Measurements from ENCODE around the gene TPRA1. TPM values are rescaled to one million over a fixed set of nuclear protein-coding genes. Genes with fewer than 3 reads are reported as not detected.
"Not testable (repeated sequence)": the region's sequence is repeated elsewhere in the genome, so short reads cannot be mapped to it uniquely, and the experiment has no call there.

The TPRA1 gene
- total RNA-seq, 1 experiment from 2014 or later, result 55.1 TPM

DNA sequence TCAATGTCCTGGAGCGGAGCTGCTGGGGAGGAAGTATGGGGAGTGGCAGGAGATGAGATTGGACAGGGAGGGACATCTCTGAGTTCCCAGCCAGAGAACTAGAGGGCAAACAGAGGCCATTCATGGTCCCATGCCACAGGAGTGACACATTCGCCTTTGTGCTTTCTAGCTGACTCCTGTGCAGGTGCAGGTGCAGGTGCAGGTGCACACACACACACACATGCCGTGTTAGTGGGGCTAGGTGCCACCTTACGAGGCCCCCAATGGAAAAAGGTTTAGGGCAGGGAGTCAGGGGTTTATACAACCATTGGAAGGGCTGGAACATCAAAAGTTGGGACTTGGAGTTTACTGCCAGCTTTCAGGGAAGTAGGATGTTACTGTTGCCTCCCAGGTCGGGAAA lies 52.0 kb downstream of the TPRA1 start:
- DNase-seq (ENCODE audit: low read depth), result no peak

GRCh38 chr3:127536830-127537812 lies 53.4 kb downstream of the TPRA1 start:
- no peak for DNase-seq (ENCODE audit: low read depth)

DNA sequence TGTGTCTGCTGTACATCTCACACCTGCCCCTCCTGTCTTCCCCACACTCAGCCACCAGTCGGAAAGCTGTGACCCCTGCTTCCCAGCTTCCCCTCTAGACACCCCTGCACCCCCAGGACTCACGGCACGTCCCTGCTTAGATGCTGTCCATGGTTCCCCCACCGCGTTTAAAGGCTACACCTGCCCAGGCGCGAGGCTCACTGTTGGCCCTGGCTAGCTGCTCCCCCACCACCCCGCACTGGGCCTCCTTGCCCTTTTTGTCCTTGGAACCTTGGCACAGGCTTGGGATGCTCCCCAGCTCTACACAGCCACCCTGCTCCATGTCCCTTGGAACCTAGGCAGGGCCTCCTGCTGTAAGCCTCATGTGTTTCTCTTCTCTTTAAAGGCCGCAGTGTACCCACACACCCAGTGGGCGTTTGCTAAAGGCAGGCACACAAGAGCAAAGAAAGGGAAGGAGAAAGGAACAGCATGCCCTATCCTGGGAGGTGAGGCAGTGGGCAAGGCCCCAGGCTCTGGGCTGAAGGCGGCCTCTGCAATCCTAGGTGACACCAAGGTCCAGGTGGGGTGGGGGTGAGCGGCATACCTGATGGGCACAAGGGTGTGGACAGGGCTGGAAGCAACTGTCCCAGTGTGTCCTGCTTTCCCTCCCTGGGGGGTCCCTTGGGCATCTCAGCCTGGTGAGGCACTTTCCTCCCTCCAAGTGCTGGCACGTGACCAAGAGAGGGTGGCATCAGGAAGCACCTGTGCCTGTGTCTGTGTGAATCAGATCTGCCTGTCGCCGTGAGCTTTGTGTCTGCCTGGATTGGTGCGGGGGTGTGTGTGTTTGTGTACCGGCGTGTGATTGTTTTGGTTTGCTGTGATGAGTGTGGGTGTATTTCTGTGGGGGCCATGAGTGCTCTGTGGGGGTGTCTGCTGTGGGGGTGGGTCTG lies 54.4 kb downstream of the TPRA1 start:
- DNase-seq (ENCODE audit: low read depth), result no peak

- DNase-seq (ENCODE audit: low read depth), result no peak
Observed at GRCh38 chr3:127535106-127535785, 55.3 kb downstream of the TPRA1 start.

- no peak for DNase-seq (ENCODE audit: low read depth)
Observed at GRCh38 chr3:127534564-127534963, 56.0 kb downstream of the TPRA1 start.

GRCh38 chr3:127534161-127534451 lies 56.4 kb downstream of the TPRA1 start:
- no peak for DNase-seq (ENCODE audit: low read depth)

GRCh38 chr3:127532561-127533203 lies 57.9 kb downstream of the TPRA1 start:
- DNase-seq (ENCODE audit: low read depth), result no peak

GRCh38 chr3:127531821-127532220 lies 58.7 kb downstream of the TPRA1 start:
- DNase-seq (ENCODE audit: low read depth), result no peak

DNA sequence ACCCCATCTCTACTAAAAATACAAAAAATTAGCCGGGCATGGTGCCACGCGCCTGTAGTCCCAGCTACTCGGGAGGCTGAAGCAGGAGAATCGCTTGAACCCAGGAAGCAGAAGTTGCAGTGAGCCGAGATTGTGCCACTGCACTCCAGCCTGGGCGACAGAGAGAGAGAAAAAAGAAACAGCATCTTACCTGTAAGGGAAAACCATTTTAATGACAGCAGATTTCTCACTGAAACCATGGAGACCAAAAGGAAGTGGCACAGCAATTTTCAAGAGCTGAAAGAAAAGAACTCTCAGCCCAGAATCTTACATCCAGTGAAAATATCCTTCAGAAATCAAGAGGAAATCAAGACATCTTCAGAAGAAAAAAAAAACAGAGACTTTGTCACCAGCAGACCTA lies 59.7 kb downstream of the TPRA1 start:
- not testable (repeated sequence) for DNase-seq (ENCODE audit: low read depth)

- no peak for DNase-seq (ENCODE audit: low read depth)
Observed at GRCh38 chr3:127529346-127530188, 61.0 kb downstream of the TPRA1 start.

GRCh38 chr3:127525373-127525772 lies 65.2 kb downstream of the TPRA1 start:
- peak; percentile 44 for DNase-seq (ENCODE audit: low read depth)

DNA sequence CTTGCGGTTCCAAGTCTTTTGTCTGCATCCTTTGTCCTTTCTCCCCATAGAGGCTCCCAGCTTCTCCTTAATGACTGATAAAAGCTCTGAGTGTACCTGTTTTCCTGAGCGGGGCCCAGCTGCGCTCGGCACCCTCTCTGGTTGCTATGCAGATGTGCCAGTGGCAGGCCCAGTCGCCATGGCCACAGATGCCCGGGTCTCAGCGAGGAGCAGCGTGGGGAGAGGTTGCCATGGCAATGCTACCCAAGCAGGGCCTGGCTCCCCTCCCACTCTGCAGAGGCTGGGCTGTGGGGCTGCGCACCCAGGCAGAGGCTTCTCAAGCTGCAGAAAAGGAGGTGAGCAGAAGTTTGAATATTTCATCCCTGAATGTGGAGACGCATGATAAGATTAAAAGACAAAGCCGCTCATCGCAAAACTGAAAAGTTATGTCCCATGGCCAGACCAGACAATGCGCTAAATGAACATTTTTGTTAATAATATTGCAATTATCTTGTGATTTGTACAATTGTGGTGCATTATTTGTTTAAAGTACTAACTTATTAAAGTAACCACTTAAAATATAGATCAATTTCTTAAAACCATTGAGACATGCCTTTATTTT lies 66.1 kb downstream of the TPRA1 start:
- DNase-seq (ENCODE audit: low read depth), result no peak

Other genes with a start within 250 kb of the TPRA1 start
- gene MCM2, start 7.7 kb upstream of the TPRA1 start, total RNA-seq (2014; rRNA removed), result 127 and 128 TPM in 2 replicates
- gene PODXL2, start 38.5 kb upstream of the TPRA1 start, total RNA-seq (2014; rRNA removed), result 4.3 and 6.1 TPM in 2 replicates
- 4.0 and 5.2 TPM in 2 replicates for gene ABTB1, start 82.2 kb upstream of the TPRA1 start, total RNA-seq (2014; rRNA removed)
- 197 and 206 TPM in 2 replicates for gene MGLL, start 231.8 kb upstream of the TPRA1 start, total RNA-seq (2014; rRNA removed)

Data from LHCN-M2 (cell line).